ENCODE results near the gene PIANP.

The PIANP gene

GRCh38 chr12:6703631-6704030, 3.0 kb upstream of the PIANP start:
- peak; percentile 61 for DNase-seq

GRCh38 chr12:6701078-6701768, 608 bp upstream of the PIANP start:
- no peak for DNase-seq

- DNase-seq: no peak
Observed at GRCh38 chr12:6699989-6700645, 498 bp downstream of the PIANP start.

GRCh38 chr12:6699259-6699988, 1.2 kb downstream of the PIANP start:
- no peak for DNase-seq

- DNase-seq: no peak
Observed at GRCh38 chr12:6698352-6699046, 2.1 kb downstream of the PIANP start.

- peak; percentile 63 for DNase-seq
Observed at GRCh38 chr12:6697584-6698351, 2.8 kb downstream of the PIANP start.

GRCh38 chr12:6696690-6697583, 3.7 kb downstream of the PIANP start:
- no peak for DNase-seq

GRCh38 chr12:6695313-6696045, 5.1 kb downstream of the PIANP start:
- DNase-seq: no peak

GRCh38 chr12:6694701-6695100, 5.9 kb downstream of the PIANP start:
- DNase-seq: no peak

GRCh38 chr12:6693832-6694355, 6.7 kb downstream of the PIANP start:
- no peak for DNase-seq

- no peak for DNase-seq
Observed at GRCh38 chr12:6692888-6693287, 7.7 kb downstream of the PIANP start.

- no peak for DNase-seq
Observed at GRCh38 chr12:6691473-6691872, 9.1 kb downstream of the PIANP start.

GRCh38 chr12:6688999-6689882, 11.4 kb downstream of the PIANP start, which contains the start of gene ZNF384:
Gene ZNF384, minus strand, starts transcription at chr12:6689375. Its CDS starts 9,855 bp downstream, at chr12:6679520.
- peak; percentile 100 for DNase-seq

GRCh38 chr12:6688543-6688998, 12.0 kb downstream of the PIANP start:
- DNase-seq: peak; percentile 83

GRCh38 chr12:6685814-6686213, 14.8 kb downstream of the PIANP start:
- DNase-seq: peak; percentile 39

GRCh38 chr12:6684609-6685008, 16.0 kb downstream of the PIANP start:
- DNase-seq: peak; percentile 87

GRCh38 chr12:6676962-6677361, 23.7 kb downstream of the PIANP start:
- no peak for DNase-seq

- no peak for DNase-seq
Observed at GRCh38 chr12:6672143-6672542, 28.5 kb downstream of the PIANP start.

GRCh38 chr12:6667559-6668210, 32.9 kb downstream of the PIANP start:
- DNase-seq: no peak

Measured in hematopoietic multipotent progenitor cell treated with erythropoietin and hydrocortisone succinate and interleukin-3 and kit ligand, for 4 days (in vitro differentiated cells).